PC-9 (cell line): Measurements from ENCODE around the gene FOXN3. TPM values are rescaled to one million over a fixed set of nuclear protein-coding genes. Genes with fewer than 3 reads are reported as not detected.

Source experiments
- BruUV-seq: library from RNA; stranded (reverse); fragments of 400-500 nt; replicated peaks from 2 replicates; lab custom pipeline; 2021; lab: Mats Ljungman, UMichigan
- CTCF ChIA-PET: fragments of 300-600 bp; sonication (Branson Sonifier 250); formaldehyde crosslinking; loops from one replicate; lab custom pipeline; 2022; ENCODE audit warnings: antibody characterized with exemption; lab: Charles Lee
- POLR2A ChIA-PET: fragments of 300-600 bp; sonication (Branson Sonifier 250); formaldehyde crosslinking; loops from one replicate; lab custom pipeline; 2022; ENCODE audit warnings: antibody characterized with exemption; ENCODE audit not compliant: unreplicated experiment; lab: Charles Lee
- DNase-seq, 2 experiments: peaks; one replicate each; pipeline versions ENCODE4 v3.0.0 to v3.0.0-alpha.2; 2015 to 2022; ENCODE audit warnings: mixed read lengths in 1 of 2
- H2AFZ ChIP-seq: fragments of 200-600 bp; sonication (generic); 2 replicates; pipeline ENCODE4 v1.8.1; 2017; ENCODE audit warnings: antibody characterized with exemption
- H3F3A ChIP-seq: fragments of 200-600 bp; sonication (generic); 2 replicates; pipeline ENCODE4 v1.8.1; 2017; ENCODE audit warnings: antibody characterized with exemption, mild to moderate bottlenecking, low read depth; ENCODE audit not compliant: insufficient read depth
- H3K27ac ChIP-seq: fragments of 200-600 bp; sonication (generic); 2 replicates; pipeline ENCODE4 v1.6.1; 2016; ENCODE audit warnings: mixed run types
- H3K27me3 ChIP-seq: fragments of 200-600 bp; sonication (generic); 2 replicates; pipeline ENCODE4 v1.6.1; 2016; ENCODE audit warnings: low read depth, mixed run types; ENCODE audit not compliant: insufficient read depth
- H3K36me3 ChIP-seq: fragments of 200-600 bp; sonication (generic); 2 replicates; pipeline ENCODE4 v1.6.1; 2016; ENCODE audit warnings: low read depth, mixed run types
- H3K4me1 ChIP-seq: fragments of 200-600 bp; sonication (generic); replicated peaks from 2 replicates; pipeline ENCODE4 v1.6.1; 2016; ENCODE audit warnings: mixed run types; ENCODE audit not compliant: insufficient read depth
- H3K4me2 ChIP-seq: fragments of 200-600 bp; sonication (generic); 2 replicates; pipeline ENCODE4 v1.6.1; 2017; ENCODE audit warnings: mixed run types
- H3K4me3 ChIP-seq: fragments of 200-600 bp; sonication (generic); 2 replicates; pipeline ENCODE4 v1.6.1; 2016; ENCODE audit warnings: mixed run types
- H3K79me2 ChIP-seq: fragments of 200-600 bp; sonication (generic); 2 replicates; pipeline ENCODE4 v1.6.1; 2017; ENCODE audit warnings: low read depth, mixed run types
- H3K9me2 ChIP-seq: fragments of 200-600 bp; sonication (generic); 2 replicates; pipeline ENCODE4 v1.8.1; 2017; ENCODE audit warnings: mild to moderate bottlenecking; ENCODE audit not compliant: insufficient read depth
- H3K9me3 ChIP-seq: fragments of 200-600 bp; sonication (generic); 2 replicates; pipeline ENCODE4 v1.8.1; 2016; ENCODE audit warnings: low read depth; ENCODE audit not compliant: insufficient read depth
- H4K20me1 ChIP-seq: fragments of 200-600 bp; sonication (generic); 2 replicates; pipeline ENCODE4 v1.8.1; 2017; ENCODE audit not compliant: insufficient read depth
- CTCF ChIP-seq: fragments of 200-600 bp; sonication (generic); conservative IDR thresholded peaks from 2 replicates; pipeline ENCODE4 v1.6.1; 2017; ENCODE audit warnings: mixed run types, antibody characterized with exemption, mild to moderate bottlenecking, moderate library complexity
- EZH2 ChIP-seq: fragments of 200-600 bp; sonication (generic); IDR thresholded peaks from 2 replicates; pipeline ENCODE4 v1.8.0; 2017; ENCODE audit warnings: antibody characterized with exemption, low read depth
- intact Hi-C: fragments of 100-400 bp; cut with micrococcal nuclease; formaldehyde crosslinking; loops from one replicate; pipeline ENCODE4 v1.10.0; 2022; ENCODE audit not compliant: unreplicated experiment
- total RNA-seq: library from RNA; stranded (reverse); gene quantifications from 2 replicates; pipeline ENCODE4 v1.2.3, GENCODE V29; 2021

The FOXN3 gene
- total RNA-seq, 1 experiment from 2014 or later = 4.2 TPM

- H3K9me3 ChIP-seq = no peaks in the 10 kb centered on the region
- POLR2A ChIA-PET = no interaction called here
- no peak for DNase-seq
- BruUV-seq = no TSS peak
- intact Hi-C loops = no loop called here
- H3K79me2 ChIP-seq = no peaks in the 10 kb centered on the region
- no peak overlapping the region for H2AFZ ChIP-seq
- H3K9me2 ChIP-seq = no peaks in the 10 kb centered on the region
- H3F3A ChIP-seq = no peaks in the 10 kb centered on the region
- no peaks in the 10 kb centered on the region for H4K20me1 ChIP-seq
- H3K27me3 ChIP-seq = peaks cover 16% of the 10 kb centered on the region; the same call in 1 of the 2 replicates
- no peak overlapping the region for H3K4me3 ChIP-seq
- no peak overlapping the region for H3K27ac ChIP-seq
- H3K4me1 ChIP-seq = no peaks in the 10 kb centered on the region
- no peaks in the 10 kb centered on the region for H3K36me3 ChIP-seq
- CTCF ChIA-PET = no interaction called here
- no peak overlapping the region for H3K4me2 ChIP-seq
- no peak for TF ChIP-seq EZH2
- TF ChIP-seq CTCF = no peak
These were observed 25.2 kb upstream of the FOXN3 start for GRCh38 chr14:89442280-89442679.

GRCh38 chr14:89440986-89441909 is 24.2 kb upstream of the FOXN3 start:
- Histone ChIP-seq H3K4me2 (no peak overlapping the region), H2AFZ (no peak overlapping the region), H4K20me1 (no peaks in the 10 kb centered on the region), H3K36me3 (no peaks in the 10 kb centered on the region), H3K4me3 (no peak overlapping the region), H3K27me3 (peaks cover 8% of the 10 kb centered on the region; the same call in 1 of the 2 replicates), H3K9me2 (no peaks in the 10 kb centered on the region), H3K27ac (no peak overlapping the region), H3K9me3 (no peaks in the 10 kb centered on the region), H3F3A (no peaks in the 10 kb centered on the region), H3K4me1 (no peaks in the 10 kb centered on the region), H3K79me2 (no peaks in the 10 kb centered on the region)
- BruUV-seq = no TSS peak
- CTCF ChIA-PET = no interaction called here
- no peak for DNase-seq
- TF ChIP-seq EZH2 (no peak), CTCF (no peak)
- intact Hi-C loops = no loop called here
- POLR2A ChIA-PET = no interaction called here

GRCh38 chr14:89435892-89436656 is 19.0 kb upstream of the FOXN3 start:
- Histone ChIP-seq H3K36me3 (no peaks in the 10 kb centered on the region), H3K9me2 (no peaks in the 10 kb centered on the region), H2AFZ (no peak overlapping the region), H3K27me3 (peaks cover 8% of the 10 kb centered on the region; the same call in 1 of the 2 replicates), H3K4me3 (no peak overlapping the region), H3K27ac (no peak overlapping the region), H3K4me2 (no peak overlapping the region), H3K79me2 (no peaks in the 10 kb centered on the region), H3F3A (no peaks in the 10 kb centered on the region), H3K4me1 (no peaks in the 10 kb centered on the region), H3K9me3 (no peaks in the 10 kb centered on the region), H4K20me1 (no peaks in the 10 kb centered on the region)
- ChIA-PET POLR2A (no interaction called here), CTCF (no interaction called here)
- TF ChIP-seq CTCF (no peak), EZH2 (no peak)
- no peak for DNase-seq
- BruUV-seq = no TSS peak
- intact Hi-C loops = no loop called here
